ENCODE results near the gene PRKG1.

- TF ChIP-seq POLR2AphosphoS5 (IDR thresholded peaks at IDR 0.05; ENCODE audit: low read depth, low read length) (no peak), TAF1 (IDR thresholded peaks at IDR 0.05; ENCODE audit: borderline replicate concordance, low read depth, low read length) (no peak), POLR2A (IDR thresholded peaks at IDR 0.05; ENCODE audit: low read depth, low read length) (no peak)
These were observed 1260.3 kb downstream of the PRKG1 start for GRCh38 chr10:52334595-52334994.
